Activated CD4-positive, CD25-positive, alpha-beta regulatory T cell treated with anti-CD3 and anti-CD28 coated beads, Interleukin-2, amount 50 U/mL, for 24 hours (primary cell): Measurements from ENCODE around the gene BIRC5.
A peak's percentile ranks its signal among the peaks of the same experiment; 100 is the strongest.

ENCODE experiments used
- ATAC-seq, 2 donors: fragments of 150-1000 bp; cut with Tn5 transposase; one replicate each; pipeline ENCODE4 v1.10.0; 2021; ENCODE audit warnings: mild to moderate bottlenecking in 1 of 2, moderate library complexity in 1 of 2

Gene BIRC5

GRCh38 chr17:78257810-78258322 is 43.8 kb downstream of the BIRC5 start:
- ATAC-seq, result peak; percentile 10 to 11

DNA sequence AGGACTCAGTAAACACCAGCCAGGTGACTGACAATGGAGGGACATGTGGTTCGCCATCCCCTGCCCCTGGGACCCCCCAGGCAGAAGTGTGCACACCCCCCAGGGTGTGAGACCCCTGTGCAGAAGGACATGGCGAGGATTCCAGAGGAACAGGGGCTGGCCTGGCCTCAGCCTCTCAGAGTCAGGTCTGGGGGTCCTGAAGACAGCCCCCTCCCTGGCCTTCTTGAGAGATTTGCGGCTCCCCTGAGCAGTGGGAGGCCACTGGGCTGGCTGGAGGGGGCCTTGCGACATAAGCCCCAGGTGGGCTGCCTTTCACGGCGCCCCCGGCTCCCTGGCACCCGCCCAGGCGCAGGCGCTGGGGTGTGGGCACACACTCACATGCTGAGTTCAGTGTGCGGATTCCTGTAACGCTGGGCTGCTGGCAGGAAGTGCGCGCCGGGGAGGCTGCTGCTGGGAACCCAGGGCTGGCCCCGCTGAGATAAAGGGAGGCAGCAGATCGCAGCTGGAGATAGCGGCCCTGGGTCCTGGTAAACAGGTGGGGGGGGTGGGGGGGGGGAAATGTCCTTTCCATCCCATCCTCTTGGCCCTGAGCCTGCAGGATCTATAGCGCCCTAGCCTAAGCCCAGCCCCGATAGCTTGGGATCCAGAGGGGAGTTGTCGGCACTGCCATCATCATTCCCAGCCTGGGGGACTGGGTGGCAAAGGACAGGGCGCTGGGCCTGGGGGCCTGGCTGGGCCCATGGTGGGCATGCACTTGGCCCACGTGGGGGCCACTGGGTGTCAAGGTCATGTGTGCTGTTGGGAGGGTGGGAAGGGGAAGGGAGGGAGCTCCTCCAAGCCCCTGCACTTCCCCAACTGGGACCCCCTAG is 44.5 kb downstream of the BIRC5 start:
- peak; percentile 64 to 69 for ATAC-seq

- no peak for ATAC-seq
Observed at GRCh38 chr17:78259192-78259554, 45.1 kb downstream of the BIRC5 start.

DNA sequence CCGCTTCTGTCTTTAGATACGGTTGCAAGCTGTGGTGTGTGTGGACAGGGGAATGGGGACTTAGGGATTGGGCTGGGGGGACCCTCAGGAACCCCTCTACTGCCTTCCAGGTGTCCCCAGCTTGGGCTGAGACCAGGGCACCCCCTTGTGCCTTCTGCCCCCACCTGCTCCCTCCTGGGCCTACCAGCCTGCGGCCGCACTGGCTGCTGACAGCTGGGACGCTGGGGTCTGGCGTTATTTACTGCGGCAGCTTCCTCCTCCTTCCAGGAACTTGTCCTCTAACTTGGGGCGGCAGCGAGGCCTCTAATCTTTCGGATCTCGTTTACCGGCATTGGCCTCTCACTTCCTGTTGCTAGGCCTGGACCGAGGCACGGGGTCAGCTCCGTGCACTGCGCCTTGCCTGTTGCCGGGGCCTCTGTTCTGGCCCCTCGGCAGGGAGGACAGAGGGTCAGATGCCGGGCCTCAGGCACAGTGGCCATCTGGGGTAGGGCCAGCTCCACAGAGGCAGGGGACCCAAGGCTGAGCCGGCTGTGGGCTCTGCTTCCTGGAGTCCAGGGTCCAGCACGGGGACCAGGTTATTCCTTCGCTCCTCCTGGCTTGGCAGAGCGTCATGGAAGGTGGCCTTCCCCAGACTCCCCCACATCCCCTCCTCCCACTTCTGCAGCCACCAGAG is 49.1 kb downstream of the BIRC5 start:
- peak in 1 of 2 donors; percentile 19 for ATAC-seq

DNA sequence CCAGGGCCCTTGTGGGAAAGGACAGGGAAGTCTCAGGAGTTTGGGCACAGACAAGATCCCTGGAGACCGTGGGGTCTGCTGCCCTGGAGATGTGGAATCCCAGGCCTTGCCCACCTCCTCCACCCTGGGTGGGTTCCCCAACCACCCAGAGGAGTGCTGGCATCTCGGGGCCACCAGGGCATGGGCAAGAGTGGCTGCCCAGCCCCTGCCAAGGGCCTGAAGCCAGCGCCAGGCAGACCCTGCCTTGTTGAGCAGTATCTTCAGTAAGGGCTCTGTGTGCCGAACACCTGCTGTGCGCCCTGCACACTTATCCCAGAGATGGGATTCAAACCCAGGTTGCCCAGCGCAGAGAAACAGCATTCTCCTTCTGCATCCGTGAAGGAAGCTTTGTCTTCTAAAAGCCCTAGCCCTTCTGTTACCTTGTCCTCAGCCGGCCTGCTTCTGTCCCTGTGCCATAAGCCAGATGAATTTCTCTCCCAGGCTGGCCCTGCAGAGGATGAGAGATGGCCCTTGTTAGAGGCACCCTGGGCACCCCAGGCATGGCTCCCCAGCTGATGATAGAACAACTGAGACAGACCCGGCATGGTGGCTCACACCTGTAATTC is 49.8 kb downstream of the BIRC5 start:
- no peak for ATAC-seq

GRCh38 chr17:78264590-78264989 is 50.5 kb downstream of the BIRC5 start:
- ATAC-seq, result no peak

DNA sequence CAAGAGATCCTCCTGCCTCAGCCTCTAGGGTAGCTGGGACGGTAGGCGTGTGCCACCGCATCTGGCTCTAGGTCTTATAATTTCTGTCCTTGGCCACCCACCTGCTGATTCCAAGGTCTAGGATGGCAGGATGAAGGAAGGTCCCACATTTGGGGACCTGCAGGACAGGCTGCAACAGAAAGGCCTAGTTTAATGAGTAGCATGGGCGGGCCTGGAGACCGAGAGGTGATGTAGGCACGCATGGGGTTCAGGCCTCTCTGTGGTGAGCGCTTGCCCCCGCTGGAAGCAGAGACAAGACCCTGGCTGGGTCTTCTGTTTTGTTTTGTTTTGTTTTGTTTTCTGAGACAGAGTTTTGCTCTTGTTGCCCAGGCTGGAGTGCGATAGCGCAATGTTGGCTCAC is 51.1 kb downstream of the BIRC5 start:
- ATAC-seq, result no peak

DNA sequence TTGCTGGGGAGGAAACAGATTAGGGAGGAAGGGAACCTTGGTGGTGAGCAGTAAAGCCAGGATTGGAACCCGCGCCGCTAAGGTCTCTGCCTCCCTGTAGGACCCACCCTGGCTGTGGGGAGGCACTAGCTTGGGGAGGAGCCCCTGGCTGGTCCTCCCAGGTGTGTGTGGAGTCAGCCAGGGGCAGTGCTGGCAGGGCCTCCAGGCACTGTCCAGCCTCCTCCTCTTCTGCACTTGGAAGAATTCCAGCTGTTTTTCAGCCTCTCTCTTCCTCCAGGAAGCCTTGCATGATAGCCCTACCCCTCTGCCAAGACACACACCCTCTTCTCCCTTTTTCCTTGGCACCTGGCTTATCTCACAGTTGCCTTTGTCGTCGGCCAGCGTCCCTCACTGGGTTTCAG is 52.2 kb downstream of the BIRC5 start:
- ATAC-seq, result no peak

- ATAC-seq, result no peak
Observed at GRCh38 chr17:78266771-78267170, 52.7 kb downstream of the BIRC5 start.

DNA sequence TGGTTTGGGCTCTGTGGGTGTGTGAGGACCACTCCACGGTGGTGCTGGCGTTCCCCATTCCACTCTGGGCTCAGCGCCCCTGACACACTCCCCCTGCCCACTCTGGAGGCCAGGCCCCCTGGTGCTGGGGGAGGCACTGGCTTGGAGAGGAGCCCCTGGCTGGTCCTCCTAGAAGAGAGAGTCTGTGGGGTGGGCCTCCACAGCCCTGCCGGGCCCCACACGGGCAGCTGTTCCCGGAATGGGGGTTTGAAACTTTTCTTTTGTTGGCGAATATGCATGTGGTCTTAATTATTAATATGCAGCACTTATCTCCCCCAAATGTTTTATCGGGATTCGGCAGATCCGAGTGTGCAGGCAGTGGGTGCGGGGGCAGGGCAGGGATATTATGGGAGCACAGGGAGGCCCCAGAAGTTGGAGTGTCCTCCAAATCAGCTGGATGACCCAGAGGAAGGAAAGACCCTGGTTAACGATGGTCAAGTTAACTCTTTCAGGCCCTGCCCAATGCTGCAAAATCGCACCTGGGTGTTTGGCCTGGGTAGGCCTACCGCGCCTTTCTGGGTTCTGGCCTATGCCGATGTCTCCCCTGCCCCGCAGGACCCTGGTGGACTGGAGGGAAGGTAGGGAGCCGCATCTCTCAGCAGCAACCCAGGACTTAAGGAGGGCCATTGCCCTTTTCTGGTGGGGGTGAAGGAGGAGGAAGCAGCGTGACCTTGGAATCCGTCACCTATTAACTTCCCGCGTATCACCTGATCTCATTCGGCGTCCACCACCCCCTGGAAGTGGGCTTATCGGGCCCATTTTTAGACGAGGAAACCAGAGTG is 53.4 kb downstream of the BIRC5 start:
- no peak for ATAC-seq

DNA sequence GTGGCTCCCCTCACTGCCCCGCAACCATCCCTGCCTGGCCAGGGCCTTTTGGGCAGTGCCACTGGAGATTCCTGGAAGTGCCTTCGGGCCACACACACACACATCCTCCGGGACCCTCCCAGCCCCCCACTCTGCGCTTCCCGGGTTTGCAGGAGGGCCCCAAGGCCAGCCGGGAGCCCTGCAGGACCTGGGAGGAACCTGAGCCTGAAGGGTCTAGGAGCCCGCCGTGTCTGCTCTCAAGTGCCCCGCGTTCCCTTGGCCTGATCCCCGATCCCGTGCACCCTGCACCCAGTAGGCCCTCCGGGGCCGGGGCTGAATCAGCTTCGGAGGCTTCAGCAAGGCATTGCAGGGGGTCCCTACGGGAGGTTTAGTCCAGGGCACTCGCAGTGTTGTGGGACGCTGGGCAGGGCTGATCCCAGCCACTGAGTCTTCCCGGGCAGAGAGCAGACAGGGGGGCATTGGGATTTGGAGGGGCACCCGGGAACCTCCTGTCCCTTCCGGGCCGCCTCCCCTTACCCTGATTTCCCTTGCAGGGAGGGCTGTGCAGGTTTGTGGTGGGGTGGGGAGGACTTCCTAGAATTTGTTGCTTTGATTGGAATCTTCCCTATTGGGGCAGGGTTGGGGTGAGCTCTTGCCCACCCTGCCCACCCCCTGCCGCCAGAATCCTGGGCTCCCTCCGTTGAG is 54.3 kb downstream of the BIRC5 start:
- no peak for ATAC-seq

- ATAC-seq, result no peak
Observed at GRCh38 chr17:78268951-78269905, 55.2 kb downstream of the BIRC5 start.

GRCh38 chr17:78269955-78270381 is 55.9 kb downstream of the BIRC5 start:
- ATAC-seq, result no peak

DNA sequence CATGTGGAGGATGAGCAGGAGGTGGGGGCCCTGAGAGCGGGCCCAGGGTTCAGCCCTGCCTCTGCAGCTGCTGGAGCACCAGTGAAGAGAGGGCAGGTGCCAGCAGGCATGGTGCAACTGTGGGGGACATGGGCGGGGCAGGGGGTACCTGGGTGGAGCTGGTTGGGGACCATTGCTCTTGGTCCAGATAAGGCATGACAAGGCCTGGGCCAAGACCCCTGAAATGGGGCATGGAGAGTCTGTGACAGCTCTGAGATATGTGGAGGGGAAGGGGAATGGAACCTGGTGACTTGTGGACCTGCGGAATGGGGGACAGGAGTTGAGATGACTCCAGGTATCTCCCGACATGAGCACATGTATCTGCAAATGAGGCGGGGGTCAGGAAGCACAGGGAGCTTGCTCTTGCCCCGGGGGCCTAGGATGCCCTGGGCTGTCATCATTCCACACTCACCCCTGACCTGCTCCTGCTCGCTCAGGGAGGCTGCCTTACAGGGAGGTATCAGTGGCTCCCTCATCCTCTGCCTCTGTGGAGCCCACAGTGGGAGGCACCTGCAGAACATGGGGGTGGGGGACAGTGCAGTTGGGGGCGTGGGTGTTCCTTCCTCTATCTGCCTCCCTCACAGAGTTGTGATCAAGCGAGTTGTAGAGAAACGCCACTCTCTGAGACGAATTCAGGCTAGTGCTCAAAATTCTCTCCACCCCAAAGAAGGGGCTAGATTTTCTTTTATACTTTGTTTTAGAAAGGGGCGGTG is 57.5 kb downstream of the BIRC5 start:
- ATAC-seq, result no peak

GRCh38 chr17:78272181-78272913 is 58.3 kb downstream of the BIRC5 start:
- peak; percentile 80 to 83 for ATAC-seq

- no peak for ATAC-seq
Observed at GRCh38 chr17:78272914-78273258, 58.8 kb downstream of the BIRC5 start.

DNA sequence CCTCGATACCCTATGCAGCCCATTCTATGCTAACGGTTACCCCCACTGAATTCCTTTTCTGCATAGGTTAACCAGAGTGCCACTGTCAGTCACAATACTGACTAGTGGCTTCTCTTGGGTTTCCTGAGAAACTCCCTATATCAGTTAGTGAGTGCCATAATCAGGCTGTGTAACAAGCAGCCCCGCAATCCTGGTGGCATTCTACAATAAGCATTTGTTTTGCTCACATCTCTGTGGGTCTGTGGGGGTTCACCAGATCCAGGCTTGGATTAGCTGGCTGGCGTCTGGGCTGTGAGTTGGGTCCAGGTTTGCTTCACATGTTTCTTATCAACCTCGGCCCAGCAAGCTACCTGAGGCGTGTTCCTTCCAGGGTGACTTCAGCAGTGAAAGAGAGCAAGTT is 59.8 kb downstream of the BIRC5 start:
- ATAC-seq, result no peak
